ENCODE data around the gene AHSG. TPM values are rescaled to one million over a fixed set of nuclear protein-coding genes. Genes with fewer than 3 reads are reported as not detected.

AHSG gene
- polyA plus RNA-seq, 1 donor (not counting 4 experiments of a cell fraction or from before 2014, with no cell fraction given) = 0.59 TPM

GRCh38 chr3:186644683-186645082 lies 31.8 kb downstream of the AHSG start:
- Histone ChIP-seq H2AFZ (ENCODE audit: control insufficient read depth, low read length) (peak overlapping the region; percentile 76), H3K9me3 (ENCODE audit: control insufficient read depth, low read depth, low read length) (no peaks in the 10 kb centered on the region), H3K27me3 (ENCODE audit: control insufficient read depth, extremely low read depth, insufficient read depth, low read length) (no peaks in the 10 kb centered on the region), H4K20me1 (ENCODE audit: control insufficient read depth, extremely low read depth, insufficient read depth, low read length) (no peaks in the 10 kb centered on the region), H3K9ac (ENCODE audit: control insufficient read depth, extremely low read depth, insufficient read depth, low read length) (no peak overlapping the region), H3K4me2 (ENCODE audit: control insufficient read depth, extremely low read depth, insufficient read depth, low read depth, low read length) (peak overlapping the region; percentile 60), H3K9me1 (ENCODE audit: control insufficient read depth, extremely low read depth, insufficient read depth, low read length) (no peaks in the 10 kb centered on the region), H3K4me3 (ENCODE audit: control insufficient read depth in 2 of 3, extremely low read depth in 1 of 3, insufficient read depth in 2 of 3, low read depth in 1 of 3, low read length in 3 of 3) (no peak overlapping the region), H3K4me1 (ENCODE audit: control insufficient read depth, extremely low read depth, insufficient read depth, low read length) (peaks cover 45% of the 10 kb centered on the region), H3K79me2 (ENCODE audit: control insufficient read depth, insufficient read depth, low read length) (no peaks in the 10 kb centered on the region), H3K36me3 (ENCODE audit: control insufficient read depth in 2 of 2, extremely low read depth in 1 of 2, insufficient read depth in 2 of 2, low read length in 2 of 2) (no peaks in the 10 kb centered on the region), H3K27ac (ENCODE audit: control insufficient read depth, insufficient read depth, low read length) (no peak overlapping the region)
- dilution Hi-C loops (cut with MboI; ENCODE audit: extremely low pct_ligation_motif_present, low sequenced_read_pairs) = no loop called here
- FAIRE-seq (peak; percentile 96), DNase-seq (ENCODE audit: low read depth, low spot score) (no peak)
- TF ChIP-seq CTCF (optimal IDR thresholded peaks at IDR 0.05 in 1 of 3, IDR thresholded peaks at IDR 0.05 in 1 of 3, conservative IDR thresholded peaks at IDR 0.05 in 1 of 3; ENCODE audit: extremely low read depth in 1 of 3, insufficient read depth in 2 of 3, low read length in 3 of 3) (no peak), EZH2 (IDR thresholded peaks at IDR 0.05; ENCODE audit: low read length) (no peak)

- Histone ChIP-seq H3K27me3 (ENCODE audit: control insufficient read depth, extremely low read depth, insufficient read depth, low read length) (no peaks in the 10 kb centered on the region), H3K79me2 (ENCODE audit: control insufficient read depth, insufficient read depth, low read length) (no peaks in the 10 kb centered on the region), H3K36me3 (ENCODE audit: control insufficient read depth in 2 of 2, extremely low read depth in 1 of 2, insufficient read depth in 2 of 2, low read length in 2 of 2) (no peaks in the 10 kb centered on the region), H4K20me1 (ENCODE audit: control insufficient read depth, extremely low read depth, insufficient read depth, low read length) (no peaks in the 10 kb centered on the region), H3K4me2 (ENCODE audit: control insufficient read depth, extremely low read depth, insufficient read depth, low read depth, low read length) (no peak overlapping the region), H3K9me3 (ENCODE audit: control insufficient read depth, low read depth, low read length) (no peaks in the 10 kb centered on the region), H3K4me3 (ENCODE audit: control insufficient read depth in 2 of 3, extremely low read depth in 1 of 3, insufficient read depth in 2 of 3, low read depth in 1 of 3, low read length in 3 of 3) (no peak overlapping the region), H3K4me1 (ENCODE audit: control insufficient read depth, extremely low read depth, insufficient read depth, low read length) (peaks cover 31% of the 10 kb centered on the region), H3K27ac (ENCODE audit: control insufficient read depth, insufficient read depth, low read length) (no peak overlapping the region), H3K9ac (ENCODE audit: control insufficient read depth, extremely low read depth, insufficient read depth, low read length) (no peak overlapping the region), H2AFZ (ENCODE audit: control insufficient read depth, low read length) (no peak overlapping the region), H3K9me1 (ENCODE audit: control insufficient read depth, extremely low read depth, insufficient read depth, low read length) (no peaks in the 10 kb centered on the region)
- dilution Hi-C loops (cut with MboI; ENCODE audit: extremely low pct_ligation_motif_present, low sequenced_read_pairs) = no loop called here
- TF ChIP-seq EZH2 (IDR thresholded peaks at IDR 0.05; ENCODE audit: low read length) = no peak
- no peak for TF ChIP-seq CTCF (optimal IDR thresholded peaks at IDR 0.05 in 1 of 3, IDR thresholded peaks at IDR 0.05 in 1 of 3, conservative IDR thresholded peaks at IDR 0.05 in 1 of 3; ENCODE audit: extremely low read depth in 1 of 3, insufficient read depth in 2 of 3, low read length in 3 of 3)
- no peak for DNase-seq (ENCODE audit: low read depth, low spot score)
- no peak for FAIRE-seq
These were observed 33.2 kb downstream of the AHSG start for GRCh38 chr3:186646106-186646505.

All from keratinocyte (primary cell).